HUES64 (cell line): Measurements from ENCODE around the gene U2SURP.

Experiments
- H3K27ac ChIP-seq: 2 replicates; pipeline ENCODE4 v1.7.0; 2013; ENCODE audit warnings: low read depth, low read length, inconsistent platforms
- H3K27me3 ChIP-seq: 2 replicates; pipeline ENCODE4 v1.6.1; 2013; ENCODE audit warnings: mild to moderate bottlenecking, low read length; ENCODE audit not compliant: insufficient read depth
- H3K36me3 ChIP-seq: 2 replicates; pipeline ENCODE4 v1.6.1; 2013; ENCODE audit warnings: mild to moderate bottlenecking, low read length; ENCODE audit not compliant: insufficient read depth
- H3K4me1 ChIP-seq: 2 replicates; pipeline ENCODE4 v1.6.1; 2013; ENCODE audit warnings: mild to moderate bottlenecking, low read length, moderate library complexity; ENCODE audit not compliant: insufficient read depth
- H3K4me3 ChIP-seq: 2 replicates; pipeline ENCODE4 v1.5.1; 2013; ENCODE audit warnings: mild to moderate bottlenecking, low read length, moderate library complexity
- H3K9ac ChIP-seq: 2 replicates; pipeline ENCODE4 v1.6.1; 2013; ENCODE audit warnings: mild to moderate bottlenecking, low read depth, low read length
- H3K9me3 ChIP-seq: 2 replicates; pipeline ENCODE4 v1.6.1; 2013; ENCODE audit warnings: low read depth, low read length; ENCODE audit not compliant: insufficient read depth
- WGBS: fragments of 150-250, 120-280 bp; methylation state at CpG from one replicate; pipeline ENCODE4 v1.1.7; 2013; ENCODE audit warnings: missing lambda C conversion rate; 5-methylcytosine and 5-hydroxymethylcytosine counted together

U2SURP gene

DNA sequence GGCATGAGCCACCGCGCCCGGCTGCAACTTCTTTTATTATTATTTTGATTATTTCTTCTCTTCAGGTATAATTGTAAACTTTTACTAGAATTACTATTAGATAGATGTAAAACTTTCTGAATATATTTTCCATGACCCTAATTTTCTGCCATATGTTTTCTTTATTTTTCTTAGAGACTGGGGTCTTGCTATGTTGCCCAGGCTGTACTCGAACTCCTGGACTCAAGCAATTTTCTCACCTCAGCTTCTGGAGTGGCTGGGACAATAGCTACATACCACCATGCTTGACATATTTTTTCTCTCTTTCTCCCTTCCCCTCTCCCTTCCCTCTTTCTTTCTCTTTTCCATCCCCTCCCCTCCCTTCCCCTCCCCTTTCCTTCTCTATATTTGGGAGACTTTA, 88.6 kb downstream of the U2SURP start:
- no peaks in the 10 kb centered on the region for H3K36me3 ChIP-seq

DNA sequence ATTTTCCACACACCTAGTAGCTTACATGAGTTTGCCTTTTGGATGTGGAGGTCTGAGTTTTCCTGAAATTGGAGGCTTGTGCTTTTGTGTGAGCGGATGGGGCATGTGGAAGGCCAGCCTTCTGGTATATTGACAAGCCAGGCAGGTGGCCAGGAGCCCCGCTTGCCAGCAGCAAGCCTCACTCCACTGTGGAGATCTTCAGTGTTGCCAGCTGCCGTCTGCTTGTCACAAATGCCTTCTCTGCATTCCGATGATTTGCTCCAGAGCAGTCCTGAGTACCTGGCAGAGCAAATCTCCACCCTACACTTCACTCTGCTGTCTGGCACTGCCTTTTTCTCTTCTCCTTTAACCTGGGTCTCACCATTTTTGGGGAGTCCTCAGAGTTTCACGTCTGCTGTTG, 89.1 kb downstream of the U2SURP start:
- Histone ChIP-seq H3K9ac (no peak overlapping the region), H3K4me3 (no peak overlapping the region), H3K27me3 (no peaks in the 10 kb centered on the region), H3K9me3 (0 out of 2 replicates have a peak, but pooled peaks cover 10% of the 10 kb centered on the region), H3K4me1 (no peaks in the 10 kb centered on the region), H3K27ac (no peak overlapping the region), H3K36me3 (no peaks in the 10 kb centered on the region)
- 61% methylated on average over 5 of the region's 5 CpGs for WGBS

More for the DNA sequence above, 88.6 kb downstream of the U2SURP start:
- no peaks in the 10 kb centered on the region for H3K4me1 ChIP-seq
- no peak overlapping the region for H3K9ac ChIP-seq
- H3K27ac ChIP-seq: no peak overlapping the region
- H3K9me3 ChIP-seq: peaks cover 13% of the 10 kb centered on the region; the same call in 1 of the 2 replicates
- no peak overlapping the region for H3K4me3 ChIP-seq
- 88% methylated on average over 1 of the region's 4 CpGs for WGBS
- H3K27me3 ChIP-seq: no peaks in the 10 kb centered on the region

DNA sequence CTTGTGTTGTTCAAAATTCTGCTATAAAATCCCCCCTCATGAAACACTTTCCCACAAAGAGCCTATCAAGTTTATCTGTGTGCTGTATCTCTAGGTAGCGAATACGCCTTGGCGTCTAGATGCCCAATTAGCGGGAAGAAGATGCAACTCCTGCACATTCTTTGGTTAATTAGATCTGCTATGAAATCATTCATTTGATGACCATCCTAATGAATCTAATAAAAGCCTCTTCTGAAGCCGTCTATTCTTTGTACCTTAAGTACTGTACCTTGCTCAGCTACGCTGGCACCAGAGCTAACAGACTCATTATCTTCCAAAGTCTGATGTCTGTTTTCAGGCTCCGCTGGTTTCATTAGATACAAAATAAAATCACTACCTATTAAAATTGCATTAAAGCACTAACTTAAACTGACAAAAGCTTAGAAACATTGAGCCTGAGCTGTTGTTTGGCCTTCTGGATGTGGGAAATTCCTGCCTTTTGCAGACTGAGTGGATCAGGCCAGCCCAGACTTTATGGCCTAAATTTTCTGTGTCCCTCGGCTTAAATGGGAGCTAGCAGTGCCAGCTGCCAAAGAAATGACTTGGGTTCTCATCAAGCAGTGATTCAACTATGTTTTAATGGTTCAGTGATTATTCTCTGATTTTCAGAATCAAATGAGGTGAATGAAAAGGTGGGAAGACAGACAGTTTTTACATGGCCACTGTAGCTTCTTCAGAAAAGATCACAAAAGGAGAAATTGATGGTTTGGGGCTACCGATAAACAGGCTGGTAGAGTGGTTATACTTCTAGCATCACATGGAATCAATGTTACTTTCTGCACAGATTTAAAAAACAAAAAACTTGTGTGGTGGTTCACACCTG, 89.8 kb downstream of the U2SURP start:
- Histone ChIP-seq H3K4me1 (no peaks in the 10 kb centered on the region), H3K36me3 (no peaks in the 10 kb centered on the region), H3K9ac (no peak overlapping the region), H3K27me3 (no peaks in the 10 kb centered on the region), H3K9me3 (peaks cover 15% of the 10 kb centered on the region; the same call in 1 of the 2 replicates), H3K4me3 (no peak overlapping the region), H3K27ac (no peak overlapping the region)
- WGBS: 95% methylated on average over 9 of the region's 9 CpGs

DNA sequence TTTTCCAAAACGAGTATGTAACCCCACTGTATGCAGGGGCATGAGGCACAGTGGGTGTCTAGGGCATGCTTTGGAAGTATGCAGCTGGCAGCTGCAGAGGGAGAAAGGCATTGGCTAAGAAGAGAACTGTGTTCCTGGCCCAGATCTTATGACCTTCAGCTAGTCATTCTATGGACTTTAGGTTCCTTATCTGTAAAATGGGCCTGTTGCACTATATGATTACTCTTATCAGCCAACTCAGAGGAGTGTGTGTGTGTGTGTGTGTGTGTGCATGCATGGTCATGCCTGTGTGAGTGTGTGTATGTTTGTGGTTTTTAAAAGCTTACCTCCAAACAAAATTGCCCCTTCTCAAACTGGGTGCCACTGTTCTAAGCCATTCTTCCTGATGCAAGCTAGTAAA, 90.8 kb downstream of the U2SURP start:
- H3K4me3 ChIP-seq: no peak overlapping the region
- WGBS: 88% methylated on average over 1 of the region's 1 CpG
- H3K27ac ChIP-seq: no peak overlapping the region
- peaks cover 23% of the 10 kb centered on the region; the same call in 1 of the 2 replicates for H3K9me3 ChIP-seq
- no peaks in the 10 kb centered on the region for H3K36me3 ChIP-seq
- H3K4me1 ChIP-seq: no peaks in the 10 kb centered on the region
- H3K9ac ChIP-seq: no peak overlapping the region
- no peaks in the 10 kb centered on the region for H3K27me3 ChIP-seq

DNA sequence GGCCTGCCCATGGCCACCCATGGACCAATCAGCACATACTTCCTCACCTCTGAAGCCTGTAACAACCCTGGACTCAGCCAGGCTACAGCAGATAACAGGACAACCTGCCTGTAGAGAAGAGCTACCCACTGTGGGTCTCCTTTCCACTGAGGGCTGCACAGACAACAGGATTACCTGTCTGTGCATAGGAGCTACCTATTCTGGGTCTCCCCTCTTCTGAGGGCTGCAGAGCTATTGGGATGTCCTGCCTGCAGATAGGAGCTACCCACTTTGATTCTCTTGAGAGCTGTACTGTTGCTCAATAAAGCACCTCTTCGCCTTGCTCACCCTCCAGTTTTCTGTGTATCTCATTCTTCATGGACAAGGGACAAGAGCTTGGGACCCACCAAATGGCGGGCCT, 94.4 kb downstream of the U2SURP start:
- Histone ChIP-seq H3K9me3 (peaks cover 19% of the 10 kb centered on the region; the same call in 1 of the 2 replicates), H3K9ac (no peak overlapping the region), H3K27me3 (no peaks in the 10 kb centered on the region), H3K27ac (no peak overlapping the region), H3K4me1 (no peaks in the 10 kb centered on the region; the same call in 1 of the 2 replicates), H3K4me3 (no peak overlapping the region), H3K36me3 (no peaks in the 10 kb centered on the region)
- WGBS: 76% methylated on average over 2 of the region's 2 CpGs

DNA sequence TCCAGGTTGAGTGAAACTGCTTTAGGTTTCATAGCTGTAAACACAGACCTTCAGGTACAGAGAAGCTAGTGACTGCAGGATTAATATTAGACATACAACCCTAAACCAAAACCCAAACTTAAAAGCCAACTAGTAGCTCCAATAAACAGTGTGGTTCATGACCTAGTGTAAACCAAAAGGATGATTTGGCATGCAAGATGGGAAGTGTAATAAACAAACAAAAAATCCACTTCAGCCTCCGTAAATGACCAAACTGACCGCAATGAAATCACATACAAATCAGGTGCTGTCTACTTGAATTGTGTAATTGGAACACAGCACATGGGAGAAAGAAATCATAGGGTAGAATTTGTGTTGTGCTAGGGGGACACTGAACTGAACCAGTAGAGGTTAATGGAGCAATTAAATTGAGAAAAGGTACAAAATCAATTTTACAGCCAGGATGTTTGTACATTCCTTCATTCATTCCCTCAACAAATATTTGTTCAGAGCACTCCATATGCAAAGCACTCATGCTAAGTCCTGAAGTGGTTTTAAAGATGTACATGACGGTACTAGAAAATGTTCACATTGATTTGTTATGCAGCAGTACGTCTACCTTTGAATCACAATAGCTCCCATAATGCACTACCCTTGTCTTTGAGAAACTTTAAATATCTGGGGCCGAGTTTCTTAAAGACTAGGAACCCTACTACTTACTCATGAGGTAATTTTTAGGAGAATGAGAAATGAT, 96.8 kb downstream of the U2SURP start:
- Histone ChIP-seq H3K9me3 (peaks cover 20% of the 10 kb centered on the region; the same call in 1 of the 2 replicates), H3K27ac (no peak overlapping the region), H3K36me3 (no peaks in the 10 kb centered on the region), H3K27me3 (no peaks in the 10 kb centered on the region), H3K4me1 (no peaks in the 10 kb centered on the region; the same call in 1 of the 2 replicates), H3K9ac (no peak overlapping the region), H3K4me3 (no peak overlapping the region)
- 91% methylated on average over 4 of the region's 5 CpGs for WGBS

DNA sequence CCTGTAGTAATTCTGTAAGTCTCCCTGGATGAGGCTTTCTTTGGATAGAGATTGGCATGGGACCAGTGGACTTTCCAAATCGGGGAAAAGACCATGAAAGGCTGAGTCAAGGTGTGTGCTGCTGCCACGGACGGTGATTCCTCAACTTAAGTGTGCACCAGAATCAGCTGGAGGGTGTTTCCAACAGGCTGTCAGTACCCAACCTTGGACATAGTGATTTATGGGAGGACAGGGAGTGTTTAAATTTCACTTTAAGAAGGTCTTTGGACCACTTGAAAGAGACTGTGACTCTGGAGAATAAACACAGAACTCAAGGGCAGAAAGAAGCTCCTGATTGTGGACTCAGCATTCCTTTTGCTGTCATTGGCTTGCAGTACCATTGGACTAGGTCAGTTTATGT, 97.8 kb downstream of the U2SURP start:
- no peak overlapping the region for H3K9ac ChIP-seq
- H3K9me3 ChIP-seq: peaks cover 27% of the 10 kb centered on the region
- no peak overlapping the region for H3K27ac ChIP-seq
- H3K4me3 ChIP-seq: no peak overlapping the region
- H3K4me1 ChIP-seq: no peaks in the 10 kb centered on the region; the same call in 1 of the 2 replicates
- no peaks in the 10 kb centered on the region for H3K36me3 ChIP-seq
- no peaks in the 10 kb centered on the region for H3K27me3 ChIP-seq
- 97% methylated on average over 3 of the region's 3 CpGs for WGBS

DNA sequence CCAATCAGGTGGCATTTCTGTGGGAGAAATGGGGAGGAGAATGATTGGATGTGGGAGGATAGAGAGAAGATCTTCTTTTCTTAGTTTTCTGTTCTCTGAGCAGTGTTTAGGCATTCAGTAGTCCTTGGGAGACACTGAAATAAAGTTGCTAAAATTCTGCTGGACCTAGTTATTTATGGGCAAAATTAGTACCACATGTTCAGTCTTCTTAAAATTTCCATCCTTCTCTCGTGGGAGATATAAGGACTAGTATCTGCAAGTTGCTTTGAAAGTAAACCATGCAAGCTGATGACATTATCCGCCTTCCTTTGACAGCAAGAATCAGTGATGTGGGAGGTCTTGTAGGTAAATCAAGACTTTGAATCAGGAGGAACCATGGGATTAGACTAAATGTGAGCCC, 98.3 kb downstream of the U2SURP start:
- H3K36me3 ChIP-seq: no peaks in the 10 kb centered on the region
- 96% methylated on average over 2 of the region's 2 CpGs for WGBS
- H3K27me3 ChIP-seq: no peaks in the 10 kb centered on the region
- peaks cover 31% of the 10 kb centered on the region for H3K9me3 ChIP-seq
- H3K9ac ChIP-seq: no peak overlapping the region
- no peaks in the 10 kb centered on the region; the same call in 1 of the 2 replicates for H3K4me1 ChIP-seq
- no peak overlapping the region for H3K27ac ChIP-seq
- no peak overlapping the region for H3K4me3 ChIP-seq

DNA sequence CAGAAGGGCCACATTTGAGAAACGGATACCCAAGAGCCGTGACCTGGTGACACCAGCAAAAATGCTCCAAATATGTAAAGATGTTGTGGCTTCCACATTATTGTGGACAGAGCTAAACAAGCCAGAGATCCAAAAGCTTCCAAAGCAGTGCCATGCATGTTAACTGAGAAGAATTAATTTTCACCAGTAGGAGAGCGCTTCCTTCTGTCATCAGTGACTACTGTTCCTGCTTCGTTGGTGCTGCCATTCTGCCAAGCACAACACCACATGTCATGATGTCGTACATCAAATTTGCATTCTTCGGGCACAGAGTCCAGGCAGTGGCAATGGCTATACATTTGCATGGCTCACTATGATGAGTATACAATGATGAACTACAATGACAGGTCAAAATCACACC, 99.1 kb downstream of the U2SURP start:
- no peak overlapping the region for H3K27ac ChIP-seq
- H3K9me3 ChIP-seq: peaks cover 37% of the 10 kb centered on the region
- no peaks in the 10 kb centered on the region for H3K27me3 ChIP-seq
- no peaks in the 10 kb centered on the region; the same call in 1 of the 2 replicates for H3K4me1 ChIP-seq
- H3K9ac ChIP-seq: no peak overlapping the region
- no peaks in the 10 kb centered on the region for H3K36me3 ChIP-seq
- 94% methylated on average over 6 of the region's 6 CpGs for WGBS
- H3K4me3 ChIP-seq: no peak overlapping the region

DNA sequence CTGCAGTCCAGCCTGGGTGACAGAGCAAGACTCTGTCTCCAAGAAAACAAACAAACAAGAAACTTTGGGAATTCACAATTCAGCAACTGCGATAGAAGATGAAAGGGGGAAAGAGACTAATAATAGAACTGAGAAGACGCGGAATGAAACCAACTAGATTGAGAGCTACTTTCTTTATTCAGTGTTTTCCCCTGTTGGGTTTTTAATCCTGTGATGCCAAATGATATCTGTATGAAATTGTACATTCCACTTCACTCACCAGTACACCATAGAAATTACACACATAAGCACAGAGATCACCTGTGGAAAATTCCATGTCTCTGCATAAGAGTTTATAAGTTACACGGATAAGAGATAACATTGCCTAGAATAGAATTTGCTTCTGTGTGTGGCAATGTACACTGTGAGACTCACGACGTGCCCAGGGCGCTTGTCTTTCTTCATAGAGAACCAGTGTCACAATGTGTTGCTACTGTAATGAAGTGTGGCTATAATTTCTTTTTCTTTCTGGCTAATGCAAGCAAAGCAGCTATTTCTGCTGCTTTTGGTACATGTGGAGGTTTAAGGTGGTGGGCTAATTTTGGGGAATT, 100.5 kb downstream of the U2SURP start:
- Histone ChIP-seq H3K27ac (no peak overlapping the region), H3K4me3 (no peak overlapping the region), H3K9me3 (peaks cover 32% of the 10 kb centered on the region), H3K9ac (no peak overlapping the region), H3K27me3 (no peaks in the 10 kb centered on the region), H3K36me3 (no peaks in the 10 kb centered on the region), H3K4me1 (no peaks in the 10 kb centered on the region; the same call in 1 of the 2 replicates)
- 96% methylated on average over 7 of the region's 7 CpGs for WGBS

DNA sequence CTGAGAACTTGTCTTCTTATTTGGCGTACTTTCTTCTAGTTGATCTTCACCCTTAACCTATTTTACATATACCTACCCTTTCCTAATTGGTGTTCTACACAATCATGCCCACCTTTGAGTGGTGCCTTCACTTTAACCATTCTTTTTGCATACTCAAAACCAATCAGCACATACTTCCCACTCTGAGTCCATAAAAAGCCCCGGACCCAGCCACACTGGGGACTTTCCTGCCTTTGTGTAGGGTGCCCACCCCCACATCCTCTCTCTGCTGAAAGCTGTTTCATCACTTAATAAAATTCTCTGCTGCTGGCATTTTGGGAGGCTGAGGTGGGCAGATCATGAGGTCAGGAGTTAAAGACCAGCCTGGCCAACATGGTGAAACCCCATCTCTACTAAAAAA, 102.3 kb downstream of the U2SURP start:
- Histone ChIP-seq H3K36me3 (no peaks in the 10 kb centered on the region), H3K4me1 (no peaks in the 10 kb centered on the region; the same call in 1 of the 2 replicates), H3K4me3 (no peak overlapping the region), H3K27me3 (no peaks in the 10 kb centered on the region), H3K9me3 (peaks cover 31% of the 10 kb centered on the region), H3K27ac (no peak overlapping the region), H3K9ac (no peak overlapping the region)
- WGBS: 85% methylated on average over 2 of the region's 2 CpGs
